GM19351 (cell line): ENCODE results near the gene LOXL4.

Source experiments
- ATAC-seq: cut with Tn5 transposase; IDR thresholded peaks from one replicate; pipeline ENCODE4 v1.9.1; 2021; ENCODE audit warnings: mild to moderate bottlenecking, moderate library complexity; ENCODE audit not compliant: unreplicated experiment

LOXL4 gene

DNA sequence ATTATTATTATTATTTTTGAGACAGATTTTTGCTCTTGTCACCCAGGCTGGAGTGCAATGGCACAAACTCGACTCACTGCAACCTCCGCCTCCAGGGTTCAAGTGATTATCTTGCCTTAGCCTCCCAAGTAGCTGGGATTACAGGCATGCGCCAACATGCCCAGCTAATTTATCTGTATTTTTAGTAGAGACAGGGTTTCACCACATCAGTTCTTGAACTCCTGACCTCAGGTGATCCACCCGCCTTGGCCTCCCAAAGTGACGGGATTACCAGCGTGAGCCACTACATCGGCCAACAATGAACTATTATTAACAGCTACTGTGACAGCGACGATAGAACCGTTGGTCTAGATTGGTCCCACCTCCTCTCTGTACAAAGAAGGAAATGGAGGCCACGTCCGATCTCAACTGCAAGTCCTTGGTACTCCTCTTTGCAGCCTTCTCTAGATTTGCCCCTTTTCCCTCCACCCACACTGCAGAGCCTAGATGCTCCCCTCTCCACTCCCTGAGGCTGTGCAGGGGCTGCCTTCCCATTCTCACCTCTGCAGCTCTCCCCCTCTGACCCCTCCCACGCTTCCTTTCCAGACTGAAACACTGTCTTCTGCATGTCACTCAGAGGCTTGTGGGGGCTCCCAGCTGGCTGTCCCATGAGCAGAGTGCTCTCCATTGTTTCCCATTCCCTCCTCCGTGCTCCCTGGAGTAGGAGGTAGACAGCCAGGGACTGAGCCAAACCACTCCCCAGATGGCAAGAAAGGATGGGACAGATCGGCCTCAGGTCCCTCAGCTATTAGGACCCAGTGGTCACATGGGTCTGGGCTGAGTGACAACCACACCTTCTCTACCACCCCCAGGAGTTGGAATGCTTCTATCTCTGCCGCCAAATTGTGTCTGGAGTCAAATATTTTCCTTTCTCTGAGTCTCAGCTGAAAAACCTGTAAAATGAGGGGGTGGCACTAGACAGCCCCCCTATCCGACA lies 2.3 kb downstream of the LOXL4 start:
- ATAC-seq: no peak

GRCh38 chr10:98264378-98265065 lies 3.5 kb downstream of the LOXL4 start:
- ATAC-seq: no peak

- ATAC-seq: no peak
Measured at GRCh38 chr10:98263088-98263487, 4.9 kb downstream of the LOXL4 start.

DNA sequence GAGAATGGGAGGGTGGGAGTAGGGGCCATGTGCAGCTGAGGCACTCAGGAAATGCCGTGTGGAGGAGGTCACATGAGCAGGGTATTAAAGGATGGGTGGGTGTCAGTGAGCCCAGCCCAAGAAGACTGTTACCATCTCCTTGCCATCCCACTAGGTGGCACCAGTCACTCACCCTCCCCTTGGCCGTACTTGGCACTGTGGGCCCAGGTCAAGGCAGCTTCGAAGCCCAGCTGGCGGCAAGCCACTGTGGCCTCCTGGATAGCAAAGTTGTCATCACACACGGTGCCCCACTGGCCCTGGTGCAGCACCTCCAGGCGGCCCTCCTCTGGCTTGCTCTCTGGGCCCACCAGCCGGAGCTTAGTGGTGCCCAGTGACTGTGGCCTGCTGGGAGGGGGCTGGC lies 5.4 kb downstream of the LOXL4 start:
- no peak for ATAC-seq

DNA sequence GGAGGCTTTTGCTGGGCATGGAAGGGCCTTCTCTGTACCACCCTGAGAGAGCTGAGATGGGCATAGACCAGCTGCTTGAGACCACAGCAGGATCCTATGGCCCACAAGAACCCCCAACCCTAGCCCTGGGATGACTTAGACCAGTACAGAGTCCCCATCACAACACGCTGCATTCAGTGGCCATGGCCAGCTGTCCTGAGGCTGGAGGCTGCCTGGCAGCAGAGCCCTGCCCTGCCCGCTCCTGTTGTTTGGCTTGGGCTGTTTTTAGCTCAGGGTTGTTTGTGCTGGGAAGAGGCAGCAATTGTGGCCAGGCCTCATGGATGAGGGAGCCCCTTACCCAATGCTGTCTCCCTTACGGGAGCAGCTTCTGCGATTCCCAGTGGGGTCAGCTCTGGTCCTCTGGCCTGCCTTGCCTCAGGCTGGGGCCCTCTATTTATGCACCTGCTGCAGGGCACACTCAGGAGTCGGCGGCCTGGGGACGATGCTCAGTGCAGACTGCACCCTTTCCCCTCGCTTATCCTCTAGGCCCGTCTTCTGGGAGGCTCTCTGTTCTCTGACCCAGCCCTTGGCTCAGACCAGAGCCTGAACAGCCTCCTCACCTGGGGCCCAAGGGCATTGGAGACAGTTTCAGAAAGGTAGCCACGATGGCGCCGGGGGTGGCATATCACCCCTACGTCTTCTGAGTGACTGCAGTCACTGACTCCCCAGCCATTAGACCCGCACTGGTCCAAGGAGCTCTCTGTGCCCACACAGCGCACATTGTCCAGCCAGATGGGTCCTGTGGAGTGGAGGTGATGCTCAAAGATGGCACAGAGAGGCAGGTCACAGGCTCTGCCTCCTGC lies 6.3 kb downstream of the LOXL4 start:
- ATAC-seq: no peak

- ATAC-seq: no peak
Measured at GRCh38 chr10:98260752-98261151, 7.2 kb downstream of the LOXL4 start.

- ATAC-seq: no peak
Measured at GRCh38 chr10:98260350-98260749, 7.6 kb downstream of the LOXL4 start.

DNA sequence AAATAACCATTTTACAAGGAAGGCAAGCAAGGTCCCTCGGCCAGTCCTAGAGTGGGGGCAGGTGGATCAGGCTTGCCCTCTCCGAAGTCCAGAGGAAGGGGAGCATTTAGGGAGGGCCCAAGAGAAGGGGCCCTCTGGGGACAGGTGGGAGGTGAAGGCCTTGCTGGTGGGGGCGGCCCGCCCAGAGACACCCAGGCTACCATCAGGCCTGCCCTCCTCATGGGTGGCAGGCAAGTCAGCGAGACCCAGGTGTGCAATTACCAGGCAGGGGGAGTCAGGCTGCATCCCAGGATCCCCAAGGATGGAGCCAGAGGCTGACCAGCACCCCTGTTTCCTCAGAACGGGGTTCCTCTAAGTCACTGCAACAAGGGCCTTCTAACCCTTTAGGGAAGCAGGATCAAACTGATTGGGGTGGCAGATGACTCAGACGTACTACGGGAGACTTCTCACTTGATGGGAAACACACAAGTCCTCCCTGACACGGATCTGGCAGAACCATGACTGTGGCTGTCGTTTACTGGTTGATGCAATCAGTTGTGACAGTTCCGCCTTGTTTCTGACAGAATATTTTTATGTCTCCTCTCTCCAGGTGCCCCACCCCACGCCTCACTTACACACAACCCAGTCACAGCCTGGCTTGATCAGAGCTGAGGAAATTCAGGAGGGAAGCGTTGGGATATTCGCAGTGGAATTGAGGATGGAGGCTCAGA lies 8.2 kb downstream of the LOXL4 start:
- ATAC-seq: no peak

- no peak for ATAC-seq
Measured at GRCh38 chr10:98258683-98259454, 9.1 kb downstream of the LOXL4 start.

DNA sequence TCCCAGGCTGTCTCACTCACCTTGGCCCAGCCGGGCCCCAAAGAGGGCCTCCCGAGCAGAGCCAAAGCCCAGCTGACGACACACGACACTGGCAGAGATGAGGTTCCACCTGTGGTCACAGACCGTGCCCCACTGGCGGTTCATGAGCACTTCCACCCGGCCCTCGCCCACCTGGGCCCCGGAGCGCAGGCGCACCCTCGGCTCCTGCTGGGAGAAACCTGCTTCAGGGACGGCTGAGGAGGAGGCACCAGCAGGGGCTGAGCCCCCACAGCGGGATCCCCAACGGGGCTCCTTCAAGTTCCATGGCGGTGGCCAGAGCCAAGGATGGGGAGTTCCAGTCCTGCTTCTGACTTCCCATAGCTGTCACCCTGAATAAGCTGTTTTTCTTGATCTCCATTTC lies 10.0 kb downstream of the LOXL4 start:
- no peak for ATAC-seq

GRCh38 chr10:98257198-98257597 lies 10.8 kb downstream of the LOXL4 start:
- no peak for ATAC-seq

DNA sequence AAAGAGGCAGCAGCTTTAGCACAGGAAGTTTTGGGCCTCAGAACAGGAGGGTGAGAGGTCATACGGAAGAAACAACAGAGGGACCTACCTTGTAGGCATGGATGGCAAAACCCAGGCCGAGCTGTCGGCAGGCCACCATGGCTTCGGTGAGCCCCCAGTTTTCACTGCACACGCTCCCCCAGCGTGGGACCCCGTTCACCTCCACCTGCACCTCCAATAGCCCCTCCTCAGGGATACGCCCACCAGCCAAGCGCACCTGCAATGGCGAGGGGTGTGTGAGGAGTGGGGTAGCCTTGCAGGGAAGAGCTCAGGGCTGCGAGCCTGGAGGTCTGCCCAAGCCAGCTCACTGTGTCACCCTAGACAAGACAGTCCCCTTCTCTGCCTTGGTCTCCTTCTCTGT lies 11.3 kb downstream of the LOXL4 start:
- no peak for ATAC-seq

DNA sequence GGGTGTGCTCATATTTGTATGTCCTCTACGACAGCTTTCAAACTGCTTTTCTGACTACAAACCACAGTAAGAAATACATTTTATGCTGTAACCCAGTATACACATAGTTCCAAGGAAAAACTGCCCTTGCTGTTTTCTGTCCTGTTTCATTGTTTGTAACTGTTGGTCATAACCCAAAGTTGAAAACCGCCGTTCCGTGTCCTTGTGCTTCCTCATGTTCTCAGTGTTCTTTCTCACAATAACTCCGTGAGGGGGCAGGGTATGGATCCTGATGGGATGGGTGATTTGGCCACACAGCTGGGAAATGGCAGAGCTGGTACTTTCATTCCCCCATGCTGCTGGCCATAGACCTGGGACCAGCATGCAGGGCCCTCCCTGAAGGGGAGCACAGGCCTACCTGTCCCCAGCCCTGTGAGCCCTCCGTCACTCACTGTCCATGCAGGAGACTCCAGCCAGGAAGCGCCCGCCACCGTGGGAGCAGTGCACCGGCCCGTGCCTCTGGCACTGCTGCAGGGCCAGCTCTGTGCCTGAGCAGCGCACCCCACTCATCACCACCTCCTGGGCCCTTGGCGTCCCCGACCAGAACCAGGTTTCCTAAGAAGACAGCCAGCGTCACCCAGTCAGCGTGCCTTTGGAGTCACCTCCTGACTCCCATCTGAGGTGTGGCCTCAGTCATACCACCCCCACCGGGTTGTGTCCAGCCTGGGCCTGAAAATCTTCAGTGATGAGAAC lies 12.7 kb downstream of the LOXL4 start:
- no peak for ATAC-seq

- ATAC-seq: no peak
Measured at GRCh38 chr10:98254234-98254974, 13.6 kb downstream of the LOXL4 start.

DNA sequence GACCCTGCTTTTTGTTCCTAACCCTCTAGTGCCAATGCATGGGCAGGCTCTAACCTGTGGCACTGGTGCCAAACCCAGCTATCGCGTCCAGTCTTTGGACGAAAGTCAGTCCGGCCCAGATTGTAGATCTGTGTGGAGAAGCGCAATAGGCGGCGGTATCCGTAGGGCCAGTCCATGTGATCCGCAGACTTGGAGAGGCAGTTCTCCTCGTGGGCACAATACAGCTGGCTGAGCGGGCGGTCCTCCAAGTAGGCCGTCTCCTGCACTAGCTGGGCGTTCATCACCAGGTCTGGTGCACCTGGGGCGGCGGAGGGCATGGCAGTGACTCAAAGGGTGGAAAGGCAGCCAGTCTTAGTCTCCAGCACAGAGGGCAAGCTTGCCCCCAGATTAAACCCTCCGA lies 14.5 kb downstream of the LOXL4 start:
- no peak for ATAC-seq

DNA sequence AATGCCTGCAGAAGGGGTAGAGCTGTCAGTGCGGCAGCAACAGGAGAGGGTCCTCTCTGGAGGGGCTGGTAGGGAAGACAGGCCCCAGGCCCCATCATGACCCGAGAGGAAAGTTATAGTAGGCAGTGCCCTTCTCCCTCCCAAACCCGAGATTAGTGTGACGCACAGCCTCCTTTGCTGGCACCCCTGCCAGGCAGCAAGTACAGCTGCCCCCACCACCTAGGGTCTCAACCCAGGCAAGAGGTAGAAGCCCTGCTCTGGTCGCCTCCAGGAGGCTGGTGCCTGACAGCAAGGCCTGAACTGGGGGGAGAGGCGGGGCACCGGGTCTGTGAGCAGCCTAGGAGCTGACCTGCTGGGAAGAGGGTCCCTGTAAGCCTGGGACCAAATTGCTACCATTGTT lies 15.5 kb downstream of the LOXL4 start:
- ATAC-seq: no peak

DNA sequence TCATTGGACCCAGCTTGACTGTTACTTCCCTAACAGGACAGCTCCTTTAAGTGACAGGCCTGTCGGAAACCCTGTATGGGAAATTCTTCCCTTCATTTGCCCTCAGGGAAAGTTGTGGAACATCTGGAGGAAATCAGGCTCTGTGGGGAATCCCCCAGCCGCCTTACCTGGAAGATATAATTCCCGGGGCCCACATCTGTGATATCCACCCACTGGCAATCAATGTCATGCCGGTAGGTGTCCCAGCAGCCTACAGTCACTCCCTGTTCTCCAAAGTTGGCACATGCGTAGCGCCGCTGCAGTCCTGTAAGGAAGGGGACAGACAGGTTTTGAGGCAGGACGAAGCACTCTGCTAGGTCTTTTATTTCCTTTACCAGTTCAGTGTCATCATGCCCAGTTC lies 16.6 kb downstream of the LOXL4 start:
- ATAC-seq: no peak

DNA sequence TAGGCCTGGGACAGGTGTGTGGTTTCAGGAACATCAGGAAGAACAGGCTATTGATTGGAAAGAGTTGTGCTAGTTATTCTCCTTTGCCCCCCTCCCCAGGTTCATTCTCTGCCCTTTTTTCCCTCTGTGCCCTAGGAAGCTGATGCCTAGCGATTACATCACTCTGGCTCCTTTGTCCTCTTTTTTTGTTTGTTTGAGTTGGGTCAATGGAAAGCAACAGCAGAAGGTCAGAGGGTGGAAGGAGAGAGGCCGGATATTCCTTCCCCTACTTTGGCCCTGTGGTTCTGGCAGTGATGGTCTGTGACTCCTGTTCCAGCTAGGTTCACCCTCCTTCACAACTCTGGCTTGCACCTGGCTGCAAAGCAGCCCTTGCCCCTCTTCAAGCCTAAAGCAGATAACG lies 18.9 kb downstream of the LOXL4 start:
- ATAC-seq: no peak

- no peak for ATAC-seq
Measured at GRCh38 chr10:98248018-98248417, 20.0 kb downstream of the LOXL4 start.
